ENCODE results near the gene ACRV1. TPM values are rescaled to one million over a fixed set of nuclear protein-coding genes. Genes with fewer than 3 reads are reported as not detected.

ACRV1 gene
- total and polyA plus RNA-seq, 2 of the 4 experiments (the other 2 are of a cell fraction): not detected

GRCh38 chr11:125671561-125671960 is 9.1 kb downstream of the ACRV1 start:
- Histone ChIP-seq H4K8ac (ENCODE audit: low read depth in 2 of 2, low read length in 2 of 2) (no peak overlapping the region), H2BK5ac (ENCODE audit: low read depth, low read length, poor library complexity, severe bottlenecking) (no peak overlapping the region), H3K56ac (ENCODE audit: extremely low read depth, insufficient read depth, low read length) (no peak overlapping the region), H2AK9ac (replicated peaks; ENCODE audit: low read depth, low read length, poor library complexity) (no peak overlapping the region), H3K9me1 (ENCODE audit: insufficient read depth, low read length) (peaks cover 2% of the 10 kb centered on the region; the same call in 1 of the 2 replicates), H2AFZ (replicated peaks; ENCODE audit: low read length, poor library complexity) (no peak overlapping the region), H3K36me3 (ENCODE audit: control insufficient read depth, insufficient read depth, low read length) (0 out of 2 replicates have a peak, but pooled peaks cover 2% of the 10 kb centered on the region), H3K9ac (ENCODE audit: low read depth, low read length) (no peak overlapping the region), H4K91ac (ENCODE audit: insufficient read depth, low read depth, low read length) (no peak overlapping the region), H3K4me3 (ENCODE audit: insufficient read depth, low read depth, low read length) (no peak overlapping the region), H3K27me3 (ENCODE audit: control insufficient read depth, insufficient read depth, low read length) (no peaks in the 10 kb centered on the region), H2BK20ac (ENCODE audit: low read depth, low read length) (no peak overlapping the region), H4K20me1 (ENCODE audit: insufficient read depth, low read length) (no peaks in the 10 kb centered on the region), H3K9me3 (ENCODE audit: control insufficient read depth, insufficient read depth, low read length) (no peaks in the 10 kb centered on the region), H3K18ac (ENCODE audit: low read depth, low read length) (no peak overlapping the region), H3K23ac (ENCODE audit: low read depth, low read length) (no peak overlapping the region), H2AK5ac (ENCODE audit: low read depth, low read length) (no peak overlapping the region), H4K5ac (ENCODE audit: low read depth, low read length) (no peak overlapping the region), H3K4me1 (ENCODE audit: control insufficient read depth, insufficient read depth, low read length) (peaks cover 14% of the 10 kb centered on the region), H2BK15ac (ENCODE audit: low read depth, low read length) (no peak overlapping the region), H3K4me2 (ENCODE audit: low read depth, low read length) (no peak overlapping the region), H3K14ac (replicated peaks; ENCODE audit: low read depth, low read length) (no peak overlapping the region), H3K79me1 (ENCODE audit: low read depth in 1 of 2, low read length in 2 of 2) (peaks cover 0 to 7% of the 10 kb centered on the region in 2 experiments; a peak in 2 of 4 replicates), H3K27ac (ENCODE audit: insufficient read depth, low read length) (no peak overlapping the region), H3K4ac (ENCODE audit: low read depth, low read length) (no peak overlapping the region), H2BK120ac (ENCODE audit: low read depth, low read length) (no peak overlapping the region)
- ATAC-seq (ENCODE audit: low read depth): no peak
- no CpG with 5 or more reads among the region's 2 CpGs for WGBS, 2 experiments (ENCODE audit: extremely low coverage in 2 of 2, insufficient read length in 1 of 2)
- in situ Hi-C loops (cut with MboI; ENCODE audit: low sequenced_read_pairs): no loop called here
- CTCF ChIA-PET: interaction anchor here (0.6 to 0.7 kb wide), 3 partner anchors 29 to 240 kb away, joined by 3 to 8 read pairs (median 3); no protein-coding TSS in a partner anchor
- dilution Hi-C loops (cut with HindIII; ENCODE audit: low sequenced_read_pairs, unreplicated experiment): no loop called here
- POLR2A ChIA-PET (ENCODE audit: unreplicated experiment): no interaction called here
- intact Hi-C loops (cut with micrococcal nuclease): no loop called here
- DNase-seq: no peak
- BruUV-seq (replicated peaks): no TSS peak
- TF ChIP-seq ELK1 (IDR thresholded peaks at IDR 0.05; ENCODE audit: borderline replicate concordance, low read depth, low read length) (no peak), RCOR1 (IDR thresholded peaks at IDR 0.05; ENCODE audit: insufficient replicate concordance, low read length) (no peak), RAD21 (IDR thresholded peaks at IDR 0.05; ENCODE audit: low read length) (no peak), NFE2L2 (IDR thresholded peaks at IDR 0.05; ENCODE audit: low read depth, low read length) (no peak), FOS (IDR thresholded peaks at IDR 0.05; ENCODE audit: low read depth, low read length) (no peak), USF2 (IDR thresholded peaks at IDR 0.05; ENCODE audit: low read depth, low read length) (no peak), BHLHE40 (IDR thresholded peaks at IDR 0.05; ENCODE audit: low read depth, low read length) (no peak), RFX5 (IDR thresholded peaks at IDR 0.05; ENCODE audit: low read depth, low read length) (no peak), CEBPB (IDR thresholded peaks at IDR 0.05; ENCODE audit: low read depth, low read length) (no peak)
